Transverse colon (tissue), 4 donors: ENCODE measurements around the gene TSPAN3. TPM values are rescaled to one million over a fixed set of nuclear protein-coding genes. Genes with fewer than 3 reads are reported as not detected.

Experiments
- DNase-seq: peaks from one replicate; pipeline ENCODE4 v3.0.0-alpha.2; 2019
- H3K27ac ChIP-seq, 4 donors: fragments of 200-600 bp; sonication (generic); 2 replicates each; pipeline ENCODE4 v1.5.1; 2016 to 2018; ENCODE audit warnings: inconsistent platforms in 4 of 4
- H3K27me3 ChIP-seq: fragments of 200-600 bp; sonication (generic); 2 replicates; pipeline ENCODE4 v1.5.1; 2017; ENCODE audit warnings: inconsistent platforms
- H3K36me3 ChIP-seq, 4 donors: fragments of 200-600 bp; sonication (generic); 2 replicates each; pipeline ENCODE4 v1.5.1; 2017 to 2019; ENCODE audit warnings: inconsistent platforms in 4 of 4
- H3K4me1 ChIP-seq, 4 donors: fragments of 200-600 bp; sonication (generic); 2 replicates each; pipeline ENCODE4 v1.5.1; 2017 to 2020; ENCODE audit warnings: inconsistent platforms in 4 of 4
- H3K4me3 ChIP-seq, 4 donors: fragments of 200-600 bp; sonication (generic); 1 replicate in 1 of 4; 2 replicates in 3 of 4; pipeline versions ENCODE4 v1.5.1 to v1.6.1; 2017 to 2019; ENCODE audit warnings: inconsistent platforms in 4 of 4
- H3K9me3 ChIP-seq, 2 donors: fragments of 200-600 bp; sonication (generic); 2 replicates each; pipeline ENCODE4 v1.5.1; 2017 to 2019; ENCODE audit warnings: inconsistent platforms in 2 of 2
- EP300 ChIP-seq: sonication (generic); formaldehyde crosslinking; IDR thresholded peaks from one replicate; pipeline ENCODE4 v1.6.1; 2017; ENCODE audit warnings: antibody characterized with exemption, low read depth
- POLR2A ChIP-seq: fragments of 450-650 bp; IDR thresholded peaks from one replicate; pipeline ENCODE4 v1.6.1; 2016; ENCODE audit warnings: antibody characterized with exemption, mild to moderate bottlenecking, moderate library complexity
- POLR2AphosphoS5 ChIP-seq, 3 donors: sonication (generic); formaldehyde crosslinking; IDR thresholded peaks; one replicate each; pipeline ENCODE4 v1.6.1; 2016; ENCODE audit warnings: antibody characterized with exemption in 3 of 3
- WGBS, 2 donors: methylation state at CpG; one replicate each; pipeline ENCODE4 v1.1.5; 2018; ENCODE audit warnings: low coverage in 1 of 2; 5-methylcytosine and 5-hydroxymethylcytosine counted together
- in situ Hi-C, 4 donors: fragments of 200-750 bp; cut with MboI; loops; one replicate each; pipeline versions ENCODE4 v1.15.0 to v1.15.1; 2017; ENCODE audit warnings: low sequenced_read_pairs in 3 of 4, low pct_ligation_motif_present in 1 of 4, low pct_unique_long_range_greater_than_20kb in 1 of 4
- intact Hi-C: fragments of 100-400 bp; cut with DNase I; formaldehyde crosslinking; loops from one replicate; pipeline ENCODE4 v1.15.1; 2023; ENCODE audit warnings: low total_unique reads
- total RNA-seq, 4 donors: library from RNA; depleted of rRNA; stranded (reverse); fragments of >200 nt; gene quantifications; one replicate each; pipeline ENCODE4 v1.1.0, GENCODE V29; 2016
- TF ChIP-seq, protein P1 (sequence below), 5 experiments: fragments of 200-600 bp in 3 of 5; fragments of 450-650 bp in 2 of 5; sonication (generic) in 3 of 5; IDR thresholded peaks; 1 replicate in 2 of 5; 2 replicates in 3 of 5; pipeline ENCODE4 v1.5.1; 2016 to 2017; ENCODE audit warnings: antibody characterized with exemption in 5 of 5, inconsistent platforms in 3 of 5, mild to moderate bottlenecking in 2 of 5, moderate library complexity in 1 of 5

The TSPAN3 gene
- total RNA-seq, 4 donors from 2014 or later = 365 to 1,069 (median 676) TPM

DNA sequence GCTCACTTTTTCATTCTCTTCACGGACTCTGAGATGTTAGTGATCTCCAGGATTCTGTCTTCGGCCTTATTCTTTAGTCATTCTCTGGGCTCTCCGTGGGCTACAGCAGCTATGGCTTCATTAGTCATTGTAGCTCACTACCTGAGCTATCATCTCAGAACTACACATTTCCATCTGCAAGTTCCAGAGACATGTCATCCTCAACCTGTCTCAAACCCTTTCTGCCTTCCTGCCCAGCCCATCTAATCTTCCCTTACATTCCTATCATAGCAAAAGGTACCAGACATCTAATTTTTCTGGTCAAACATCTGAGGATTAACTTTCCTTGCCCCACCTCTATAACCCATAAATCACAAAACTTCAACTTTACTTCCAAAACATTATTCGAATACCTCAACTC lies 13.2 kb downstream of the TSPAN3 start:
- 93 to 95% methylated on average over 2 to 4 of the region's 4 CpGs for WGBS, 2 donors
- DNase-seq = no peak
- peaks cover 24 to 53% (median 32%) of the 10 kb centered on the region in 4 donors for H3K4me1 ChIP-seq
- TF ChIP-seq POLR2A (no peak), POLR2AphosphoS5 (IDR thresholded peaks at IDR 0.05) (no peak), EP300 (no peak)
- TF ChIP-seq, protein P1, sequence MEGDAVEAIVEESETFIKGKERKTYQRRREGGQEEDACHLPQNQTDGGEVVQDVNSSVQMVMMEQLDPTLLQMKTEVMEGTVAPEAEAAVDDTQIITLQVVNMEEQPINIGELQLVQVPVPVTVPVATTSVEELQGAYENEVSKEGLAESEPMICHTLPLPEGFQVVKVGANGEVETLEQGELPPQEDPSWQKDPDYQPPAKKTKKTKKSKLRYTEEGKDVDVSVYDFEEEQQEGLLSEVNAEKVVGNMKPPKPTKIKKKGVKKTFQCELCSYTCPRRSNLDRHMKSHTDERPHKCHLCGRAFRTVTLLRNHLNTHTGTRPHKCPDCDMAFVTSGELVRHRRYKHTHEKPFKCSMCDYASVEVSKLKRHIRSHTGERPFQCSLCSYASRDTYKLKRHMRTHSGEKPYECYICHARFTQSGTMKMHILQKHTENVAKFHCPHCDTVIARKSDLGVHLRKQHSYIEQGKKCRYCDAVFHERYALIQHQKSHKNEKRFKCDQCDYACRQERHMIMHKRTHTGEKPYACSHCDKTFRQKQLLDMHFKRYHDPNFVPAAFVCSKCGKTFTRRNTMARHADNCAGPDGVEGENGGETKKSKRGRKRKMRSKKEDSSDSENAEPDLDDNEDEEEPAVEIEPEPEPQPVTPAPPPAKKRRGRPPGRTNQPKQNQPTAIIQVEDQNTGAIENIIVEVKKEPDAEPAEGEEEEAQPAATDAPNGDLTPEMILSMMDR (IDR thresholded peaks at IDR 0.05) = no peak
- no peaks in the 10 kb centered on the region for H3K27me3 ChIP-seq
- in situ Hi-C loops = no loop called here
- H3K9me3 ChIP-seq = no peaks in the 10 kb centered on the region
- H3K36me3 ChIP-seq = peaks cover 0 to 3% (median 0%) of the 10 kb centered on the region in 4 donors
- H3K27ac ChIP-seq = no peak overlapping the region
- intact Hi-C loops = no loop called here
- no peak overlapping the region for H3K4me3 ChIP-seq

DNA sequence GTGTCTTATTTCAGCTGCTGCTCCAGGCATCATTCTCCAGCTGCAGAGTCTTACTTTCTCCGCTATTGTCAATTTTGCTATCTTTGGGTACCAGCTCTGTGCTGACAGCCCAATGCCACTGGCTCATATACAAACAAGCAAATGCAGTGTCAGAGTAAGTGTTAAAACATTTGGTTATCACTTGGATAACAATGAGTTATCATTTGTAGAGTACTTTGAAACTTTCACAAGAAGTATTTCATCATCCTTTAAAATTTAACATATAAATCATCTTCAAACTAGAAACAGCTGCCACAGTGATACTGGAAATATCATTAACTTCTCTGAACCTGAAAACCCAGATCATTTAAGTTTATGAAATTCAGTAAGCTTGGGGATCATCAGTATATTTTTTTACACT lies 13.8 kb downstream of the TSPAN3 start:
- WGBS, 2 donors = 100% methylated on average over 1 of the region's 1 CpG
- no peaks in the 10 kb centered on the region for H3K27me3 ChIP-seq
- no peak for DNase-seq
- peaks cover 24 to 48% (median 32%) of the 10 kb centered on the region in 4 donors for H3K4me1 ChIP-seq
- TF ChIP-seq POLR2A = no peak
- TF ChIP-seq EP300 = no peak
- TF ChIP-seq, protein P1 (IDR thresholded peaks at IDR 0.05) = no peak
- TF ChIP-seq POLR2AphosphoS5 (IDR thresholded peaks at IDR 0.05) = no peak
- no peak overlapping the region for H3K27ac ChIP-seq
- no peaks in the 10 kb centered on the region for H3K9me3 ChIP-seq
- H3K4me3 ChIP-seq = no peak overlapping the region
- H3K36me3 ChIP-seq = peaks cover 0 to 9% (median 3%) of the 10 kb centered on the region in 4 donors
- intact Hi-C loops = no loop called here
- in situ Hi-C loops = no loop called here

DNA sequence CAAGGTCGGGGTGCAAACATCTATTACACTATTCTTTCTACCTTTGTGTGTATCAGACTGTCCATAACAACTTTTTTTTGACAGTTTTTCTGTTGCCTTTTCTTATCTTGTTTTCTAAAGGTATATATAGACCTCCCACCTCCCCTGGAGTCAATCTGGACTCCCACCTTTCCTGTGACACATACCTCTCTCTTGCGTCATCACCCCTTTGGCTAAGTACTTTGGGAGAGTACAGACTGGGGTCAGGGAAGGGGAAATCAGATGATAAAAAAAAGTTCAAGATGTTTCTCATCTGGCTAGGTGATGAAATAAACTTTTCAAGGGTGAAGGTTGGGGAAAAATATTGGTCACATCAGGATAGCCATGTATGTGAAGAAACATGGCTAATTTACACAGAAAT lies 17.2 kb downstream of the TSPAN3 start:
- no peak for DNase-seq
- TF ChIP-seq, protein P1 (IDR thresholded peaks at IDR 0.05) = no peak
- TF ChIP-seq POLR2AphosphoS5 (IDR thresholded peaks at IDR 0.05) (no peak), POLR2A (no peak), EP300 (no peak)
- Histone ChIP-seq H3K36me3 (peaks cover 0 to 23% (median 10%) of the 10 kb centered on the region in 4 donors), H3K27ac (no peak overlapping the region), H3K27me3 (no peaks in the 10 kb centered on the region), H3K4me1 (peaks cover 0 to 16% (median 6%) of the 10 kb centered on the region in 4 donors), H3K9me3 (no peaks in the 10 kb centered on the region), H3K4me3 (no peak overlapping the region)
- intact Hi-C loops (no loop called here), in situ Hi-C loops (no loop called here)
- WGBS, 2 donors = 94 to 100% methylated on average over 2 of the region's 2 CpGs

DNA sequence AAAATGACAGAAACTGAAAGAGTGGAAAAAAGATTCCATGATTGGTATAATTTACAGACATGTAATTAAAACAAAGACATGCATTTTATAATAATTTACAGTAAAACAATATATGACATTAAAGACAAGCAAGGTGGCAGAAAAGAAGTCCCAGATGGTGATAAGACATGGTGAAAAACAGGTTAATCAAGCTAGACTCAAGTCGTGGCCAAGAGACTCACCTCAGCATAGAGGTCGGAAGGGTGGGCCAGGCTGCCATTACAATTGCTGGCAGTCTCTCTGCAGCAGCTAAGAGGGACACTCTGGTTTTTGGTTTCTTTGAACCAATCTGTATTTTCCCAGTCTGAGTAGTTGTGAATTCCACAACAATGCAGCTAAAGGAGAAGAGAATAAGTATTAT lies 18.4 kb downstream of the TSPAN3 start:
- WGBS, 2 donors = 52 to 58% methylated on average over 2 of the region's 2 CpGs
- Histone ChIP-seq H3K36me3 (peaks cover 0 to 23% (median 10%) of the 10 kb centered on the region in 4 donors), H3K27ac (no peak overlapping the region), H3K9me3 (no peaks in the 10 kb centered on the region), H3K4me3 (no peak overlapping the region), H3K4me1 (peaks cover 0 to 13% (median 9%) of the 10 kb centered on the region in 4 donors), H3K27me3 (no peaks in the 10 kb centered on the region)
- intact Hi-C loops (no loop called here), in situ Hi-C loops (no loop called here)
- TF ChIP-seq POLR2AphosphoS5 (IDR thresholded peaks at IDR 0.05) (no peak), EP300 (no peak), POLR2A (no peak)
- TF ChIP-seq, protein P1 (IDR thresholded peaks at IDR 0.05) = no peak
- no peak for DNase-seq
